ENCODE measurements around the gene CDH13. TPM values are rescaled to one million over a fixed set of nuclear protein-coding genes. Genes with fewer than 3 reads are reported as not detected.

The CDH13 gene
- total and polyA plus RNA-seq, 2 of the 8 experiments (the other 6 are each of a cell fraction or from before 2014, with no cell fraction given) = 2.3 to 2.4 TPM

DNA sequence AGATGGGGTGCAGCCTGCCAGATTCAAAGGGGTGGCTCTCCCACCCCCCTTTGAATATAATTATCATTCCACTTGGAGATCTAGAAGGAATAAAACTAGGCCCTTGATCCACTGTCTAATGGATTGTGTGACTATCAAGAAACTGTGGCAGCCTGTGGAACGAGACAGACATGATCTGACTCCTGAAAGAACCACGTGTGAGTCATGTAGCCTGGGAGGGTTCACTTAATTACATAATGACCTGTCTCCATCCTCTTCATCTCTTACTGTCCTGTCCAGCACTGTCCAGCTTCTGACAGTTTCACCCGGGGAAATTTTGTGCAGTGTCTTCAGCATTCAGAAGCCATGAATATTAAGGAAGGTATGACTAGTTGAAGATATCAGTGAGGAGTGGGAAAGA, 43.3 kb upstream of the CDH13 start:
- FAIRE-seq = no peak
- H3K27me3 ChIP-seq (replicated peaks in 1 of 4; ENCODE audit: control insufficient read depth in 3 of 4, extremely low read depth in 1 of 4, insufficient read depth in 3 of 4, low read length in 3 of 4) = no peaks in the 10 kb centered on the region
- 86% methylated on average over 3 of the region's 3 CpGs; no CpG with 5 or more reads in 1 of the 2 experiments for WGBS, 2 experiments (ENCODE audit: extremely low coverage in 1 of 2, insufficient coverage in 1 of 2, insufficient read length in 1 of 2, insufficient replicate concordance in 2 of 2, low coverage in 1 of 2, low lambda C conversion rate in 2 of 2, missing lambda C conversion rate in 1 of 2)

More for the DNA sequence above, 43.3 kb upstream of the CDH13 start:
- Histone ChIP-seq H3K4me1 (replicated peaks in 1 of 4; ENCODE audit: control insufficient read depth in 3 of 4, insufficient read depth in 4 of 4, low read length in 3 of 4) (no peaks in the 10 kb centered on the region), H3K4me2 (ENCODE audit: insufficient read depth in 1 of 2, low read depth in 2 of 2, low read length in 2 of 2) (no peak overlapping the region), H3K14ac (ENCODE audit: insufficient read length) (no peak overlapping the region), H4K5ac (ENCODE audit: insufficient read length, low read depth, low read length) (no peak overlapping the region), H2BK20ac (ENCODE audit: low read length) (no peak overlapping the region), H3K79me2 (ENCODE audit: control insufficient read depth in 1 of 2, insufficient read depth in 2 of 2, low read length in 2 of 2) (no peaks in the 10 kb centered on the region), H2BK12ac (ENCODE audit: low read depth, low read length) (no peak overlapping the region), H2BK5ac (ENCODE audit: low read depth, low read length) (no peak overlapping the region), H3K36me3 (ENCODE audit: control insufficient read depth in 2 of 4, insufficient read depth in 4 of 4, low read length in 3 of 4) (no peaks in the 10 kb centered on the region), H3K79me1 (ENCODE audit: low read depth, low read length) (no peaks in the 10 kb centered on the region), H3K23ac (ENCODE audit: insufficient read length) (no peak overlapping the region), H3K23me2 (ENCODE audit: low read depth, low read length) (no peaks in the 10 kb centered on the region), H3K56ac (replicated peaks; ENCODE audit: insufficient read length, low read depth, low read length) (no peak overlapping the region), H4K20me1 (replicated peaks in 1 of 2; ENCODE audit: control insufficient read depth in 1 of 2, insufficient read depth in 2 of 2, low read length in 2 of 2) (no peaks in the 10 kb centered on the region), H3K27ac (ENCODE audit: low read depth, low read length) (no peak overlapping the region), H3K4ac (replicated peaks; ENCODE audit: insufficient read length, low read depth, low read length) (no peak overlapping the region), H3K9me3 (ENCODE audit: insufficient read depth in 2 of 2, low read depth in 1 of 2, low read length in 1 of 2) (no peaks in the 10 kb centered on the region), H3K4me3 (ENCODE audit: extremely low read depth in 1 of 4, insufficient read depth in 2 of 4, low read depth in 3 of 4, low read length in 4 of 4) (no peak overlapping the region), H4K91ac (replicated peaks; ENCODE audit: insufficient read length, low read length) (no peak overlapping the region), H3K18ac (ENCODE audit: extremely low read depth, low read length) (no peak overlapping the region), H2AK5ac (ENCODE audit: low read depth, low read length) (no peak overlapping the region), H2BK120ac (replicated peaks; ENCODE audit: low read depth, low read length) (no peak overlapping the region), H3K9ac (replicated peaks in 1 of 4; ENCODE audit: extremely low read depth in 1 of 4, low read depth in 3 of 4, low read length in 3 of 4) (no peak overlapping the region), H4K8ac (ENCODE audit: extremely low read depth, insufficient read depth, low read length) (no peak overlapping the region), H2BK15ac (ENCODE audit: low read length) (no peak overlapping the region), H2AFZ (ENCODE audit: low read length) (no peak overlapping the region)
- ChIA-PET POLR2A (ENCODE audit: partially characterized antibody) (no interaction called here), CTCF (ENCODE audit: partially characterized antibody) (interaction anchor here (0.7 to 5.4 kb wide), 6 partner anchors 18 to 318 kb away, joined by 3 to 23 read pairs (median 3); no protein-coding TSS in a partner anchor)
- DNase-seq (ENCODE audit: low read depth in 1 of 2, low spot score in 2 of 2) = no peak
